ENCODE data around the gene VSNL1.
A peak's percentile ranks its signal among the peaks of the same experiment; 100 is the strongest.

The VSNL1 gene

DNA sequence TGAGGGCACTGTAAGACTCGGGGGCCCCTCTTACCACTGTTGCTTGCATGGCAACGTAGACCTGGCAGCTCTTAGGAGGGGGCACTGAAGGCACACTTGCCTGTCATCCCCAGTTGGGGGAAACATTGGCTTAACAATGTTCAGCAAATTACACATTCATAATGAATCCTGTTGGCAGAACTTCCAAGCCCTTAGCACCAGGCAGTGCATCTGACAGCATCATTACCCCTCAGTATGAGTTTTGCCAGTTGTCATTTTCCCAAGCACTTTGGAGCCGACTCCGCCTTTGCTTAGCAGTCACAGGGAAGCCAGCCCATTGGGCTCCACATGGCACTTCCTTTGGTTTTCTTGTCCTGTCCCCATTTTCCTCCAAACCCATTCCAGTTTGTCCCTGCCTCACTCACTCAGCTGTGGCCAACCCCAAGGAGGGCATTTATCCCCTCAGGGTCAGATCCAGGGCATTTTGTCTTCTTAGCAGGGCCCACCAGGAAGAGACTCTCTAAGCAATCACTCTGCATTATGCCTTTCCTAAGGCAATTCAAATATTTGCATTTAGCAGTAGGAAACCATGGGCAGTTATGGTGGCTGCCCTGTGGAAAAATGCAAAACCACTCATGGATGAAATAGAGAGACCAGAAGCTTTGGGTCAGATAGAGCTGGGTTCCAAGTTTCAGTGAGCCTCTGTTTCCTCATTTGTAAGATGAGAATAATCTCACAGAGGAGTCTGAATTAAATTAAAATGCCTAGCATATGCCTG lies 73.9 kb downstream of the VSNL1 start:
- DNase-seq (ENCODE audit: low read depth in 2 of 2): no peak

DNA sequence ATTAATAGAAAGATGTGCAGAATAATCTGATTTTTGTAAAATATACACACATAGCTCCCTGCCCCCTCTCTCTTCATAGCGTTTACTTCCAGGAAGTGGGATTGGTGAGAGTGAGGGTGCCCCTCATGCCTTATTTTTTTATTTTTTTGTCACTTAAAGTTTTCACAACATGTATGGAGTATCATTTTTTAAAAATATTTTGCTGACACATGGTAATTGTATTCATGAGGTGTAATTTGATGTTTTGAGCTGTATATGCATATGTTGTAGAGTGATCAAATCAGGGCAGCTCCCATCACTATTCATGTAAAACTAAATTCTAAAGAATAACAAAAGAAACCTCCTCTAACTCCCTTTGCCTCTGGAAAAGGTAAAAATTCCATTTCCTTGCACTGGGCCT lies 74.7 kb downstream of the VSNL1 start:
- DNase-seq (ENCODE audit: low read depth in 2 of 2): no peak

DNA sequence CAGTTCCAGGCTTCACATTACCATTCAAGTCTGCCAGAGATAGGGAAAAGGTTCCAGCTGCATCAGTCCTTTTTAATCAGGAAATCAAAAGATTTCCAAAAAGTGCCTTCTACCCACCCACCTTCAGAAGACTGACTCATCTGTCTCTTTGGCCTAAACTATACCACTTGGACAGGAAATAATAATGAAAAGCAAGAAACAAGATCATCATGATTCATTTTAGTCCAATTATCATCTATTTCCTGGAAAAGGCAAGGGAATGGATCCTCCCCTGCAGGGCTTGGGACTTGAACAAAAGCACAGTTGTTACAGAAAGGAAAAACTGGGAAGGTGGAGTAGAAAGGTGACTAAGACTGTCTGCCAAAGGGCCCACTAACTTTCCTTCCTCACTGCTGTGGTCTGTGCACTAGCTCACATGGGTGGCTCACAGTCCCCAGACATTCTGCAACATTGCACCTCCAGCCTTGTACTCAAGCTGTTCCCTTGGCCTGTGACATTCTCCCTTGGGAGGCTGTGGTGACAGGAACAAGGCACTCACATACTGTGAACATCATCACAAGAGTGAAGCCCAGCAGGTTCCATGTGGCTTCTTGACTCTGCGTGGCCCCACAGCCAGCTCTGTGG lies 75.3 kb downstream of the VSNL1 start:
- peak; percentile 42 to 52 for DNase-seq (ENCODE audit: low read depth in 2 of 2)

DNA sequence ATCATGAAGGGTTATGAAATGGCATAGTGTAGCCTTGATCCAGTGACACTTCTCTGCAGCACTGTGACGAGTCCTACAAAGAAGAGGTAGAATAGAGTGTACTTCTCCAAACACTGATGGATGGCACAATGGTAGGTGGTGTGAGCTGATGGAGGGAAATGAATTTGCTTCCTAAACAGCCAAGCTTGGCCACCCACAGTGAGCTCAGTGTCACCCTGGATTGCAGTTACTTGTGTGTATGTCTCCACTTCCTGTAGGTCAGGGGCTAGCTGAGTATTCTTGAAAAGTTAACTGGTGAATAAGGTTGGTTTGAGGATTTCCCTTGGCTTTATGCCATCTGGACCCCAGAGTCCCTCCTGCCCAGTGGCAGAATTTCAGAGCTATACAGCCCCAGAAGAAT lies 75.9 kb downstream of the VSNL1 start:
- no peak for DNase-seq (ENCODE audit: low read depth in 2 of 2)

DNA sequence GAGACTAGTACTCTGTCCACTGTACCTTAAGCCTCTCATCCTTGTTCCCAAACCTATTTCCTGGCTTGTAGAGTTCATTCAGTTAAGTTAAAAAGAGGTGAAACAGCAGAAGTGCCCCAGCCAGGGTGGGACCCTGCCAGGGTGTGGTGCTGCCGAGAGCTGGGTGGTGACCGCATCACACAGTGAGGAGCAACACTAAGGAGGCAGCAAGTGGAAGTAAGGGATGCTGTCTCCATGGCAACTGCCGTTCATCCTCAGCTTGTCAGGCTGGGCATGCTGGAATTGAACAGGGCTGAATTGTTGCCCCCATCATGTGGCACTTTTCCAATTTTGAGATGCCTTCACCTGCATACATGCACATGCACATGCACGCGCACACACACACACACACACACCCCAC lies 77.0 kb downstream of the VSNL1 start:
- no peak for DNase-seq (ENCODE audit: low read depth in 2 of 2)

DNA sequence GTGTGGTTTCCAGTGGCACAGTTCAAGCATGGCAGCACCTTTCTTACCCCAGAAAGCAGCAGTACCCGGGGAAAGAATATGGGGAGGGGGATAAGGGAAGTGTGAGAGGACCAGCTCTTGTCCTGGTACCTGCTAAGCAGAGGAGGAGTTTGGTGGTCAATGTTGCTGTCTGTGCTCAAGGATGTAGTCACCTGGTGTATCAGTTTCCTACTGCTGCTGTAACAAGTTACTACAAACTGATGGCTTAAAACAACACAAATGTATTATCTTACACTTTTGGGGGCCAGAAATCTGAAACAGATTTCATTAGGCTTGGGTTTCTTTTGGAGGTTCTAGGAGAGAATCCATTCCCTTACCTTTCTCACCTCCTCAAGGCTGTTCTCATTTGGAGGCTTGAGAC lies 77.5 kb downstream of the VSNL1 start:
- no peak for DNase-seq (ENCODE audit: low read depth in 2 of 2)

DNA sequence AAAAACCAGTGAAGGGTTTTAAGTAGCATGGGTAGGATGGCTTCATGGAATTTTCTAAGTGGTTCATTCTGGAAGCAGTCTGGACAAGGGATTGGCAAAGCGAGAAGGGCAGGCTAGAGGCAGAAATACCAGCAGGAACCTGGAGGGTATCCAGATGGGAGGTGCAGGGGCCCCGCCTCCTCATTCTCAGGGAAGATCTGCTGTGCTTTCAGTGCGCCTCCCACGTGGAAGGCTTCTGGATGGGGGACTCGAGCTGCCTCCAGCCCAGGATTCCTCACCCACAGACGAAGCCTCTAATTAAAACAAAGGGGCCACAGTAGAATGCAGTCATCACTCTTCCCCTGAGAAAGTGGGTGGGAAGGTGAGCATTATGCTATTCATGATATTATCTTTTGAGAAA lies 79.8 kb downstream of the VSNL1 start:
- no peak for DNase-seq (ENCODE audit: low read depth in 2 of 2)

DNA sequence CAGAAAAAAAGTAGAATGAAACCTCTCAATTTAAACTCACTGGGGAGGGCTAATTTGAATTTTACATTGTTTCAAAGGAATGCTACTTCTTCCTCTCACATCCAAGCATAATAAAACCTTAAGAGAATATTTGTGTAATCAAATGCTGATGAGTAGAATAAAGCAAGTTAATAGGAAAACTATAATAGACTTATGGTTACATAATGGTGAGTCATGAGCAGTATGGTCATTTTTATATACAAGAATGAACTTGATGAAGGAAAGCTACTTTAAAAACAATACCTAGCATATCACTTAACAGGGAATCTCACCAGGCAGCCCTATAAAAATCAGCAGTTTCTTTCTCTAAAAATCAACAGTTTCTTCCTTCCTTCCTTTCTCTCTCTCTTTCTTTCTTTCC lies 80.3 kb downstream of the VSNL1 start:
- peak in 1 of 2 experiments; percentile 12 for DNase-seq (ENCODE audit: low read depth in 2 of 2)

DNA sequence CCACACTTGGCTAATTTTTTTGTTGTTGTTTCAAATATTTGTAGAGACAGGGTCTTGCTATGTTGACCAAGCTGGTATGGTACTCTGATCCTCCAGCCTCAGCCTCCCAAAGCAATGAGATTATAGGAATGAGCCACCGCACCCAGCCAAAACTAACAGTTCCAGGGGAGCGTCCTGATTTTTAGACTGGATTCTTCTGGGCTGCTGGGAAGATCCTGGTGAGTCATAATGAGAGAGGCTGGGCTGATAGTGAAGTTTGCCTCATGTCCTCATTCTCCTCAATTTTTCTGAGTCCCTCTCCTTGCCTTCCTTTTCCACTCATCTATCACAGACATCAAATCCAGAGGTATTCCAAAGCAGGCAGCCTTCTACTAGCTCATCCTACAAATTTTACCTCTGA lies 81.3 kb downstream of the VSNL1 start:
- DNase-seq (ENCODE audit: low read depth in 2 of 2): peak in 1 of 2 experiments; percentile 20

DNA sequence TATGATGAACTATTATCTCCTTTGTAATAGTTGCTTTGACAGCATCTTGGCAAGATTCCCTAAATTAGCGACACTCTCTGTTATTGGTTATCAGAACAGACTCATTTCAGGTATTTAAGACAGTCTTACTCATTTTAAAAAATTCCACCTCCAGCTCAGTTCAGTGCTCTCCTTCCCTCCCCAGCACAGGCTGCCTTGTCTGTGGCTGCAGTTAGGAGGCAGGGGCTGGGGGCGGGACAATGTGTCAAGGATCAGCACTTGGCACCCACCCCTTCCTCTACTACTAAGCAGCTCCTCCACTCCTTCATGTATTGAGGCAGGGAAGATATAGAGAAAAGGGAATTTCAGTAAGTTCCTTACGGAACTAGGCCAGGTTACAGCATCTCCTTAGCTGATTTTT lies 85.0 kb downstream of the VSNL1 start:
- DNase-seq (ENCODE audit: low read depth in 2 of 2): no peak

DNA sequence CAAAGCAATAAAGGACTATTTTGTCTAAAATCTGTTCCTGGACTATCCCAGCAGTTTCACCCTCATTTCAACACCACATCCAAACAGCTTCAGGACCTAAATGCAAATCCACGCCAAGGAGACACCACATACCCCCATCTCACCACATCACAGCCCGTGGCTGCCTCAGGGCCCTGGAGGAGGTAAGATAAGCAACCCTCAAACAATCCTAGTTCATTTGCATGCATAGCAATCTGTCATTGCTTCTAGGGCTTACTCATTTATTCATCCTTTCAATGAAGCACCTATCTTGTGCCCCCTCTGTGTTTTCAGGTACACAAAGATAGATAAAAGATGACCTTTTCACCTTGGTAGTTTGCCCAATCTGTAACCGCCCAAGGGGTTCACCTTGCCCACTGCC lies 86.5 kb downstream of the VSNL1 start:
- DNase-seq (ENCODE audit: low read depth in 2 of 2): no peak

DNA sequence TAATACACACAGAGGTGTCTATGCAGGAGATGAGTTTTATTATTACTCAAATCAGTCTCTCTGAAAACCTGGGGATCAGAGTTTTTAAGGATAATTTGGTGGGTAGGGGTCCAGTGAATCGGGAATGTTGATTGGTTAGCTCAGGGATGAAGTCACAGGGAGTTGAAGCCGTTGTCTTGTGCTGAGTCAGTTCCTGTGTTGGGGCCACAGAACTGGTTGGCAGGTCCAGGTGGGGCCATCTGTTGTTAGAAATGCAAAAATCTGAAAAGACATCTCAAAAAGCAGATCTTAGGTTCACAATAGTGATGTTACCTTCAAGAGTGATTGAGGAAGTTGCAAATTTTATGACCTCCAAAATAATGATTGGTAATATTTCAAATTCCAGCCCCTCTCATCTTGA lies 86.9 kb downstream of the VSNL1 start:
- no peak for DNase-seq (ENCODE audit: low read depth in 2 of 2)

DNA sequence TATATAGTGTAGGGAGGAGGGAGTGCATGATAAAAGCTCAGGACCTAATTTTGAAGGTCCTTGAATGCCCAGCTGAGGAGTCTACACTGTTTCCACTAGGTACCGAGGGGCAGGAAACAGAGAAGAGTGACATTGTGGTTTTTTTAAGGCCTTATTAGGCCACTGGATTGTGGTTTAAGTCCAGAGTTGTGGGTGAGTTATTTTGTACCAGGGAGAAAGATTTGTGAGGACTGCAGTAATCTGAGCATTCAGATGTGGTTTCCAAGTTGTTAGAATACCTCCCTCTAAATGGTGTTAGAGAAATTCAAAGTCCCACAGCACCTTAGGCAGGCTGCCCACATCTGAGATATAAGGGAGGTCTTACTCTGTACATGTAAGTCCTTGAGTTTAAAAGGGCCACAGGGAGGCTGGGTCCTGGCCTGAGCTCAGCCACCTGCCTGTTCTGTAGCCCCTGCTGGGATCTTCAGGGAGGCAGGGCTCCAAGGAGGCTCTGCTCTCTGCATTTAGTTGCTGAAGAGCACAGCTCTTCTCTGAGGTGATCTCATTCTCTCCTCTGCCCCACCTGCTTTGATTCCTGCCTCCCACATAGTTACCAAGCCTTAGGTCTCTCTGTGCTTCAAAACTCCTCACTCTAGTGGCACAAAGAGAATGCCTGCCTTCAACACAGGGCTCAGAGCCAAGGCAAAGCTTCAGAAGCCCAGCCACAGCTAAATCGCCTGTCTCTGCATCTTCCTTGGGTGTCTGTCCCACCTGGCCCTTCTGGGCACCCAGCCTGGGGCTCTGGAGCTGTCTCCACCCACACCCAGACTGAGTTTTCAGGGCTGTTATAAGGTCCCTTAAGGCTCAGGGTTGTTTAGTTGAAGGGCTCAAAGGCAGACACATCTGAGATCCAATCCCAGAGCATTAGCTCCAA lies 88.1 kb downstream of the VSNL1 start:
- no peak for DNase-seq (ENCODE audit: low read depth in 2 of 2)

DNA sequence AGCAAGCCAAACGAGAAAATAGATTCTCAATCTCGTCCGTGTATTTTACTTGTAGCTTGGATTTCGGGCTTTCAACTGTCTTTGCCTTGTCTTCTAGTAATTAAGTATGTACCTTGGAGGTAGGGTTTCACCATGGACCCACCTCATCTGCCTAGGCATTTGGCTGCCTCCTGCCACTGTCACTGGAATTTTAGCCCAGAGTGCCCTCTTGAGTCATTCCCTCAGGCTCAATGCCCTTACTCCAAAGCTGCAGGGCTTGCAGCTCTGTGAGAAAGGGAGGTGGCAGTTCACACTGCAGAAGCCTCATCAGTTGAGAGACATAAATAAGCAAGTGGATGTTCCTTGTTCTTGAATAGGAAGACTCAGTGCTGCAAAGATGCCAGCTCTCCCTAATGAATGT lies 89.6 kb downstream of the VSNL1 start:
- no peak for DNase-seq (ENCODE audit: low read depth in 2 of 2)

DNA sequence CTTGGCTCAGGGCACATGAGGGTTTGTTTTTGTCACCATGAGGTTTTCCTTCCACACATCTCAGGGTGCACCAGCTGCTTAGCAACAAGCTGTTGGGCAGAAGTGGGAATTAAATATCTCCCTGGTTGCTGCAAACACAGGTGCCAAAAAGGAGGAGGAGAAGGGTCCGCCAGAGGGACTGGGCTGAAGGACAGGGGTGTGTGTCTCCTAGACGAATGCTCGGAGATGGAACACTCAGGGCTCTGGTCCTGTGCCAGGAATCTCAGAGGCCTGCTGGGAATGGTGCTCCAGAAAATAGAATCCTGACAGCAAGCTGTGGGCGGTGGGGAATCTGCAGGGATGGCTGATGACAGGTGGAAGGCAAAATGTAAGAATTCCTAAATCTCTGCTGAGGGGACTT lies 94.5 kb downstream of the VSNL1 start:
- DNase-seq (ENCODE audit: low read depth in 2 of 2): no peak

DNA sequence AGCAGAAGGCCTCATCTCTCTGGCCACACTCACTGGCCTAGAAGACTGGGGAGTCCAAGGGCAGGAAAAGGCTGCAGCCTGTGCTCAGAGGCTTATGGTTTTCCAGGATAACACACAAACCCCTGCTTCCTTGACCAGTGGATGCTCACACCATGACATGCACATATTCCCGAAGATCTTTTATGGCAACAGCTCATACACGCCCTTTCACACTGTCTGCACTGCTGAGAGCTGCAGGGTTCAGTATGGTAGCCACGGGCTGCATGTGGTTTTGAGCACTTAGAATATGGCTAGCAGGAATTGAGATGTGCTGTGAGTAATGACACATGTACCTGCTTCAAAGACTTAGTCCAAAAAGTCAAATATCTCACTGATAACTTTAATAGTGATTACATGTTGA lies 95.8 kb downstream of the VSNL1 start:
- no peak for DNase-seq (ENCODE audit: low read depth in 2 of 2)

DNA sequence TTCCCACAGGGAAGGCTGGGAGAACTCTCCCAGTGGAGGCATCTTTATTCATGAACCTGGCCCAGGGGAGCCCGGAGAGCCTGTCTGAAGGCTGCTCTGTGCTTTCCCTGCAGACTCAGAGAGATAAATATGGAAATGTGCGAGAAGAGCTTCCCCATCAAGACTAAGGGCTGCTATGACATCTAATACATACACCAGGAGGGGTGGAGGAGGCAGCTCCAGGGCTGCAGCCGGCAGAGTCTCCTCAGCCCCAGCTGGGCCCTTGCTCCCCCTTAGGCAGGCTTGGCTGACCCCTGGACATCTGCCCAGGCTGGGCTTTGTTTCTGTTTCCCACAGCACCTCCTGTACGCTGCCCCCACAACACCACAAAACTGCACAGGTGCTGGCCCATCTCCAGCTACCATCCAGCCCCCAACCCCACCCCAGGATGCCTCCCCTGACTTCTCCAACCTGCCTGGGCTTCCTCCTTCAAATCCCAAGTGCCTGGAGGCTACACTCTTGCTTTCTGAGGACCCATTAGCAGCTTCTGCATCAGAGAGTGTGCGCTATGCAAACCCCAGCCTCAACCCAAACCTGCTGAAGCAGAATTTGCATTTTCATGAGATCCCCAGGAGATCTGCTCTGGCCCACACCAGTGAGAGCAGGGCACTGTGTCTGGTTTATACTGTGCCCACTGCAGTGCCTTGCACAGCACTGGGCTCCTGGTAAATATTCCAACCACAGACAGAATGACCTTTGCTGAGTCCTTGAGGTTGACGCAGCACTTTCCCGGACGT lies 96.8 kb downstream of the VSNL1 start:
- no peak for DNase-seq (ENCODE audit: low read depth in 2 of 2)

DNA sequence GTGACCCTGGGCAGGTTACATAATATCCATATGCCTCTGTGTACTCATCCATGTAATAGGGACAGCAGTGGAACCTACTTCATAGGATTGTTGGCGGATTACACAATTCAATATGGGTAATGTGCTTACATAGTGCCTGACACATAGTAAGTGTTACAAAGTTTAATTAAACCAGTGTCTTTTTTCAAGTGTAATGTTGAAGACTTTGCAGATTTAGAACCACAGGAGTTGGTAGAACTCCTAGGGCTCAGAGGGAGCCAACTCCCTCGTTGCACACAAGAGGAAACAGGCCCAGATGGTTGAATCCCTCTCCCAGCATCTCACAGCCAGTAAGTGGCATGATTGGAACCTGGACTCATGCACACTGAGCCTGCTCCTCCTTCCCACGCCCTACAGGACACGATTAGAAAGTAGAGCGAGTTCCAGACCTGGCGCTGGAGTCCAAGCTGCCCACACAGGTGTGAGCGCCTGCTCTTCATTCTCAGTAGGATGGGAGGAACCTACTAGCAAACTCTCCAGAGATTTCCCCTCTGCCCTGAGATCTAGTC lies 97.8 kb downstream of the VSNL1 start:
- no peak for DNase-seq (ENCODE audit: low read depth in 2 of 2)

DNA sequence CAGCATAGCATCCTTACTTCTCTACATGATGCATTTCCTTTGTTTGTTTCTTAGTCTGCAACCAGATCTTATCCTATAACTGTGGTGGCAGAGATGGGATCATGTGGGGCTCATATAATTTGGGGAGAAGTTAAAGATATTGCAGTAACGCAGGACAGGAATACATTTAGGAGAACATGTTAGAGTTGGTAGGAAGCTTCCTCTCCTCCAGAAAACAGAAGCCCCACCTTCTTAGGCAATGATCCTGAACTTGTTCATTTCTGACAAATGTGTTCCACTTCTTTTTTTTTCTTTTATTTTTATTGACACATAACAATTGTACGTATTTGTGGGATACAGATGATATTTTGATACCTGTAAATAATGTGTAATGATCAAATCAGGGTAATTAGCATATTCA lies 99.9 kb downstream of the VSNL1 start:
- no peak for DNase-seq (ENCODE audit: low read depth in 2 of 2)

DNA sequence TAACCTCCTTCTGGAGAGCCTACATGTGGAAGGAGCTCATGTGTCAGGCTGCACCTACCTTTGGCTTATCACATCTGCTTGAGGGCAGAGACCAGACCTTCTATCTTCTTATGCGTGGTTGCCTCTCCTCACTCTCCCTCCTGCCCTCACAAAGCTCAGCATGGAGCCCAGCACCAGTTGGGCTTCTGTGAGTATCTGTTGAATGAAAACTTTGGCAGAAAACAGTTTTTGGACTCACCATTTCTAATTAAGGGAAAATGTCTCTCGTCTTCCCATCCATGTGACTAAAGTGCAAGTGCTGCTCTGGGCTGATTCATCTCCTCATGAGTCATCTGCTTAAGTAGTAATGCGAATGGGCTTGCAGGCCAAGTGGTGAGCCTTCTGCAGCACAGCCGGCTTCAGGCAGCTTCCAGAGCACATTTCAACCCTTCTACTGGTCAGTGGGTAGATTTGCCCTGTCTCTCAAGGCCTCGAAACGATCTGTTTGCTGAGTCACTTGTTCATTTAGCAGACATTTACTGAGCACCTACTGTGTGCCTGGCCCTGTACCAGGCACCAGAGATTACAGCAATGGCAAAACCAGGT lies 102.6 kb downstream of the VSNL1 start:
- peak; percentile 68 to 78 for DNase-seq (ENCODE audit: low read depth in 2 of 2)

DNA sequence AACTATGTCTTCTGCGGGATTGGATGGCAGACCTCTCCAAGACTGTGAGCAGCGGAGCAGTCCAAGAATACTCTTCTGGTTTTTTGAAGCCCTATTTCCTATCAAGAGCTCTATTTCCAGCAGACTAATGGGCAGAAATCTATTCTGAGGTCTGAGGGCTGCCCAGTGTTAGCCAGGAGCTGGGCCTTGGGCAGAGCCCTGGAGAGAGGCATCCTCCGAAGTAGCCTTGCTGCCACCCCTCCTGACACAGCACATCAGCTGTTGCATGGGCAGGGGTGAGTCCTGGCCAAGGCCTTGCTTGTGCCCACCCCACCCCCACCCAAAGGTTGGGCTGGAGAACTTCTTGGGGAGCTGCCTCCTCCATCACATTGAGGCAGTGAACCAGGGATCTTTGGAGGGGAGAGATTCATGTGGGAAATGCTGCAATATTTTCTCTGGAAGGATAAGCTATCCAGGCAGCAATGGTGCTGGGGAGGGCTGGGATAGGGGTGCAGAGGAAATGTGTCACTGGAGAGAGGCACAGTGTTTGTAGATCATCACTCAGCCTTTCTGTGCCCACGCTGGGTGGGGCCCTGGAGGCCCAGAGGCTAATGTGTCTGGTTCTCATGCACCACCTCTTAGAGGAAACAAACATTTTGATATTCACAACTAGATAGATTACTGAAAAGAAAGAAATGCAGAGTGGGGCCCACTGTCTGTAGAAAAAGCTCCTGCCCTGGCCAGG lies 104.7 kb downstream of the VSNL1 start:
- DNase-seq (ENCODE audit: low read depth in 2 of 2): no peak
